ENCODE data around the gene CCR8.
A peak's percentile ranks its signal among the peaks of the same experiment; 100 is the strongest.

CCR8 gene

GRCh38 chr3:39329493-39329892 is at the start of gene CCR8:
Gene CCR8, plus strand, starts transcription at chr3:39329709. Its CDS starts 2,623 bp downstream, at chr3:39332332.
- DNase-seq (ENCODE audit: low read depth in 1 of 2, low spot score in 1 of 2), result no peak

- DNase-seq (ENCODE audit: low read depth in 1 of 2, low spot score in 1 of 2), result no peak
Measured at GRCh38 chr3:39279745-39280517, 49.6 kb upstream of the CCR8 start, which contains the start of gene CX3CR1. Gene CX3CR1, minus strand, starts transcription at chr3:39280036. Its CDS starts 13,527 bp downstream, at chr3:39266509.

- no peak for DNase-seq (ENCODE audit: low read depth in 1 of 2, low spot score in 1 of 2)
Measured at GRCh38 chr3:39280571-39280970, 48.9 kb upstream of the CCR8 start.

GRCh38 chr3:39281533-39281932 is 48.0 kb upstream of the CCR8 start:
- no peak for DNase-seq (ENCODE audit: low read depth in 1 of 2, low spot score in 1 of 2)

GRCh38 chr3:39282057-39282456 is 47.5 kb upstream of the CCR8 start:
- no peak for DNase-seq (ENCODE audit: low read depth in 1 of 2, low spot score in 1 of 2)

- no peak for DNase-seq (ENCODE audit: low read depth in 1 of 2, low spot score in 1 of 2)
Measured at GRCh38 chr3:39284457-39284881, 45.0 kb upstream of the CCR8 start.

GRCh38 chr3:39285332-39285731 is 44.2 kb upstream of the CCR8 start:
- no peak for DNase-seq (ENCODE audit: low read depth in 1 of 2, low spot score in 1 of 2)

GRCh38 chr3:39286771-39287170 is 42.7 kb upstream of the CCR8 start:
- DNase-seq (ENCODE audit: low read depth in 1 of 2, low spot score in 1 of 2), result no peak

- DNase-seq (ENCODE audit: low read depth in 1 of 2, low spot score in 1 of 2), result no peak
Measured at GRCh38 chr3:39287216-39288164, 42.0 kb upstream of the CCR8 start.

GRCh38 chr3:39288300-39288808 is 41.2 kb upstream of the CCR8 start:
- peak; percentile 59 to 61 for DNase-seq (ENCODE audit: low read depth in 1 of 2, low spot score in 1 of 2)

GRCh38 chr3:39289107-39289506 is 40.4 kb upstream of the CCR8 start:
- no peak for DNase-seq (ENCODE audit: low read depth in 1 of 2, low spot score in 1 of 2)

GRCh38 chr3:39290255-39290654 is 39.3 kb upstream of the CCR8 start:
- DNase-seq (ENCODE audit: low read depth in 1 of 2, low spot score in 1 of 2), result no peak

- peak; percentile 51 to 61 for DNase-seq (ENCODE audit: low read depth in 1 of 2, low spot score in 1 of 2)
Measured at GRCh38 chr3:39291903-39292329, 37.6 kb upstream of the CCR8 start.

- no peak for DNase-seq (ENCODE audit: low read depth in 1 of 2, low spot score in 1 of 2)
Measured at GRCh38 chr3:39292961-39293360, 36.5 kb upstream of the CCR8 start.

GRCh38 chr3:39294446-39295183 is 34.9 kb upstream of the CCR8 start:
- DNase-seq (ENCODE audit: low read depth in 1 of 2, low spot score in 1 of 2), result no peak

GRCh38 chr3:39295184-39295775 is 34.2 kb upstream of the CCR8 start:
- DNase-seq (ENCODE audit: low read depth in 1 of 2, low spot score in 1 of 2), result no peak

- DNase-seq (ENCODE audit: low read depth in 1 of 2, low spot score in 1 of 2), result no peak
Measured at GRCh38 chr3:39296197-39297077, 33.1 kb upstream of the CCR8 start.

GRCh38 chr3:39299279-39299678 is 30.2 kb upstream of the CCR8 start:
- DNase-seq (ENCODE audit: low read depth in 1 of 2, low spot score in 1 of 2), result no peak

- DNase-seq (ENCODE audit: low read depth in 1 of 2, low spot score in 1 of 2), result no peak
Measured at GRCh38 chr3:39302178-39302577, 27.3 kb upstream of the CCR8 start.

- DNase-seq (ENCODE audit: low read depth in 1 of 2, low spot score in 1 of 2), result no peak
Measured at GRCh38 chr3:39313289-39313688, 16.2 kb upstream of the CCR8 start.
